Measurements from ENCODE around the gene VIT. TPM values are rescaled to one million over a fixed set of nuclear protein-coding genes. Genes with fewer than 3 reads are reported as not detected.

The VIT gene
- total RNA-seq, 2 donors from 2014 or later: not detected

DNA sequence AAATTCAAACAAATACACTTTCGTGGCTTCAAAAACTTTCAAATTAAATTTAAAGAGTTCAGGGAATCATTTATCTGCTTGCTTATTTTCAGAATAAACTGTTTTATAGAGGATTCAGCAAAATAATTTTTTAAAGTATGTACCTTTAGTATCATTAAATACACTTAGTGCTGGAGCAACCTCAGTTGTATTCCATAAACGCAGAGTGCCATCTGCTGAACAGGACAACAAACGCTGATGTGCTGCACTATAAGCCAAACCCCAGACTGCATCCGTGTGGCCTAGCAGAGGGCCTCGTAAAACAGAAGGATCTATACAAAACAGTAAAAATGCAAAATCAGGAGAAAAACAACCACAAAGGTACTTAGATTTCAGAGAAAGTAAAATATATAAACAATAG lies 161.2 kb downstream of the VIT start:
- peaks cover 2 to 14% of the 10 kb centered on the region in 2 donors for H3K36me3 Mint-ChIP-seq (ENCODE audit: insufficient read depth in 2 of 2)

DNA sequence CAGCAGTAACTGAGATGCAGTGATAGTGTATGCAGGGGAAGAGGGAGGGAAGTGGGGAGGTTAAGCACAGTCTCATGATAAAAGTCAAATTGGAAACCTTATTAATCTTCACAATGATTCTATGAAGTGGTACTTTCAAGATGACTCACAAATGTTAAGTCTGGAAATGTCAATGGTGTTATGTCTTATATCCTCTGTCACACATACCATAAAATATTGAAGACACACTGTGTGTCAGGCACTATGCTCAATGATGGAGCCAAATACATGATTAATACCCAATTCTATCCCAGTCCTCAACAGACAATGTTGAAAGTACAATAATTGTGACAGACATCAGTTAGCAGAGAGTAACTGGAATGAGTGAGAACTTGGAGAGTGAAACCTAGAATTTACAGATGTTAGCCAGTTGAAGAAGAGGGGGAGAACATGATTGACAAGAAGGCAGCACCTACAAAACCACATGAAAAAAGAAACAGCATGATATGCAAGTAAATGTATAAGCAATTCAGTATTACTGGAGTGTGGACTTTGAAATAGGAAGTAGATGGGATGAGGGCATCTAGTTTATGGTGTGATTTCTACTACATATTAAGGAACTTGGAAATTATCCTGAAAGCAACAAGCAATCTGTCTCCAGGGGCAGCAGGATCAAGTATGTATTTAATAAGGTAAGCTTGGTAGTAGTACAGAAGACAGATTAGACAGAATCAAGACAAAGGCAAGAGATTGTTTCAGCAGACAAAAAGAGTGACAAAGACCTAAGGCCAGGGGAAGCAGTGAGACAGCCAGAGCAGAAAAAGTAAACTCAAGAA lies 162.3 kb downstream of the VIT start:
- peak overlapping the region in 1 of 2 donors; percentile 33 for H3K4me3 Mint-ChIP-seq
- DNase-seq: no peak
- H3K36me3 Mint-ChIP-seq (ENCODE audit: insufficient read depth in 2 of 2): peaks cover 6 to 16% of the 10 kb centered on the region in 2 donors
- ATAC-seq (replicated peaks in 1 of 2): peak; percentile 43 to 64
- peak overlapping the region; percentile 58 for H3K27ac Mint-ChIP-seq
- H3K27me3 Mint-ChIP-seq (ENCODE audit: low read depth): no peaks in the 10 kb centered on the region
- peaks cover 20% of the 10 kb centered on the region for H3K4me1 Mint-ChIP-seq (ENCODE audit: low read depth)
- no peaks in the 10 kb centered on the region for H3K9me3 Mint-ChIP-seq

More for the DNA sequence above, 161.2 kb downstream of the VIT start:
- DNase-seq (no peak), ATAC-seq (replicated peaks in 1 of 2) (no peak)
- no peak overlapping the region for H3K27ac Mint-ChIP-seq
- H3K9me3 Mint-ChIP-seq: no peaks in the 10 kb centered on the region
- H3K4me1 Mint-ChIP-seq (ENCODE audit: low read depth): peaks cover 20% of the 10 kb centered on the region
- no peaks in the 10 kb centered on the region for H3K27me3 Mint-ChIP-seq (ENCODE audit: low read depth)
- no peak overlapping the region for H3K4me3 Mint-ChIP-seq

DNA sequence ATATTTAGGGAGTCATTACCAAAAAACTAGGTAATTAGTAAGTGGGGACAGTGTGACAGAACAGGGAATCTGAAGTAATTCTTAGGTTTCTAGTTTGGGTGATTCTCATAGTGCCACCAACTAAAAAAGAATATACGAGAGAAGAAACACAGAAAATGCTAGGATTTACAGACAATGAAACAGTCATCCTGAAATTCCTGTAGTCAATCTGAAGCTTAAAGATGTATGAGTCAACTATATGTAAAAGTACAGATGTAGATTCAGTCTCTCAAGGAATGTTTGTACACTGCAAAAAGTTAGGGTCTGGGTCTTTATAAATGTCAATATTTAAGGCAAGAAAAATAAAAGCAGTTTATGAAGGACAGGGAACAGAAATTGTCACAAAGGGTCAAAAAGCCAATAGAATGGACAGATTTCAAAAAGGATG lies 162.9 kb downstream of the VIT start:
- Mint-ChIP-seq H3K27me3 (ENCODE audit: low read depth) (no peaks in the 10 kb centered on the region), H3K4me3 (peak overlapping the region in 1 of 2 donors; percentile 33), H3K4me1 (ENCODE audit: low read depth) (peaks cover 20% of the 10 kb centered on the region), H3K9me3 (no peaks in the 10 kb centered on the region), H3K36me3 (ENCODE audit: insufficient read depth in 2 of 2) (peaks cover 6 to 17% of the 10 kb centered on the region in 2 donors), H3K27ac (peak overlapping the region; percentile 58)
- no peak for DNase-seq
- ATAC-seq (replicated peaks in 1 of 2): peak; percentile 58 to 79

DNA sequence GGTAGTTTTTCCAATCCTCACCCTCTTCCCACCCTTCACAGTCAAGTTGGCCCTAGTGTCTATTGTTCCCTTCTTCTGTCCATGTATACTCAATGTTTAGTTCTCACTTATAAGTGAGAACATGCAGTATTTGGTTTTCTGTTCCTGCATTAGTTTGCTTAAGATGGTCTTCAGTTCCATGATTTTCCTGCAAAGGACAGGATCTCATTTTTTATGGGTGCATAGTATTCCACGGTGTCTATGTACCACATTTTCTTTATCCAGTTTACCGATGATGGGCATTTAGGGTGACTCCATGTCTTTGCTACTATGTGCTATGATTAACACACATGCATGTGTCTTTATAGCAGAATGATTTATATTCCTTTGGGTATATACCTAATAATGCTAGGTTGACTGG lies 165.4 kb downstream of the VIT start:
- Mint-ChIP-seq H3K4me1 (ENCODE audit: low read depth) (peaks cover 20% of the 10 kb centered on the region), H3K27me3 (ENCODE audit: low read depth) (no peaks in the 10 kb centered on the region), H3K9me3 (no peaks in the 10 kb centered on the region), H3K4me3 (no peak overlapping the region), H3K36me3 (ENCODE audit: insufficient read depth in 2 of 2) (peaks cover 8 to 24% of the 10 kb centered on the region in 2 donors), H3K27ac (no peak overlapping the region)
- no peak for ATAC-seq (replicated peaks in 1 of 2)
- no peak for DNase-seq

Other genes with a start within 250 kb of the VIT start
- 10 to 100 TPM; 11.1 to 12.5 TPM for gene FEZ2, start 98.5 kb upstream of the VIT start, total RNA-seq

Measured in activated T-cell treated with anti-CD3 and anti-CD28 coated beads, Interleukin-2, amount 50 U/mL, for 72 hours (primary cell).